BJ (cell line): Measurements from ENCODE around the gene STPG1. TPM values are rescaled to one million over a fixed set of nuclear protein-coding genes. Genes with fewer than 3 reads are reported as not detected.
"Not testable (repeated sequence)": the region's sequence is repeated elsewhere in the genome, so short reads cannot be mapped to it uniquely, and the experiment has no call there.

ENCODE experiments used
- CTCF ChIA-PET: fragments of 350-600 bp; formaldehyde crosslinking; extraction: SDS; loops from one replicate; lab custom pipeline; 2021; ENCODE audit warnings: antibody characterized with exemption, inconsistent platforms; lab: Yijun Ruan, JAX
- POLR2A ChIA-PET: fragments of 300-600 bp; sonication (Branson Sonifier 250); formaldehyde crosslinking; extraction: SDS; loops from one replicate; lab custom pipeline; 2021; ENCODE audit warnings: antibody characterized with exemption; lab: Charles Lee
- DNase-seq: peaks from one replicate; pipeline ENCODE4 v3.0.0-alpha.2; 2011; ENCODE audit warnings: low read depth
- H3K27me3 ChIP-seq: 2 replicates; pipeline ENCODE4 v1.6.0; 2011; ENCODE audit warnings: low read length; ENCODE audit not compliant: control insufficient read depth, insufficient read depth
- H3K36me3 ChIP-seq: 2 replicates; pipeline ENCODE4 v1.5.1; 2011; ENCODE audit warnings: low read length; ENCODE audit not compliant: control insufficient read depth, insufficient read depth
- H3K4me3 ChIP-seq: 2 replicates; pipeline ENCODE4 v1.5.1; 2011; ENCODE audit warnings: low read depth, mild to moderate bottlenecking, control low read depth, low read length
- polyA plus RNA-seq: library from polyadenylated mRNA; depleted of rRNA; stranded (reverse); fragments of >200 nt; gene quantifications from 2 replicates; pipeline ENCODE4 v1.2.3, GENCODE V29; 2011
- TF ChIP-seq, protein P1 (sequence below): IDR thresholded peaks from 2 replicates; pipeline ENCODE4 v1.5.1; 2011; ENCODE audit warnings: low read depth, mild to moderate bottlenecking, control low read depth, inconsistent platforms, low read length, moderate library complexity; ENCODE audit not compliant: insufficient read depth

STPG1 gene
- polyA plus RNA-seq, 1 experiment: 10.3 TPM

DNA sequence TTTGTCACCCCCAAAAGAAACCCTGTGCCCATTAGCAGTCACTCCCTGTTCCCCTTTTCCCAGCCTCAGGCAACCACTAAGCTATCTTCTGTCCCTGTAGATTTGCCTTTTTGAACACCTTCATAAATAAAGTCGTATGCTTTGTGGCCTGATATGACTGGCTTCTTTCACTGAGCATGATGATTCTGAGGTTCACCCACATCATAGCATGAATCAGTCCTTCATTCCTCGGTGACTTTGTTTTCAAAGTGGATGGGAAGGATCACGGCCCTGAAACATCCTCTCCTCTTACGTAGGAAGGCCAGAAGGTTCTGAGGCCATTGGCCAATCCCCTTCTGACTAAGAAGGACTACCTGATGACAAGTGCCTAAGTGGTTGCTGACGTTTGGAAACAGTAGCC is 41.1 kb upstream of the STPG1 start:
- Histone ChIP-seq H3K4me3 (no peak overlapping the region), H3K36me3 (peaks cover 10% of the 10 kb centered on the region), H3K27me3 (no peaks in the 10 kb centered on the region)
- DNase-seq: no peak
- TF ChIP-seq, protein P1, sequence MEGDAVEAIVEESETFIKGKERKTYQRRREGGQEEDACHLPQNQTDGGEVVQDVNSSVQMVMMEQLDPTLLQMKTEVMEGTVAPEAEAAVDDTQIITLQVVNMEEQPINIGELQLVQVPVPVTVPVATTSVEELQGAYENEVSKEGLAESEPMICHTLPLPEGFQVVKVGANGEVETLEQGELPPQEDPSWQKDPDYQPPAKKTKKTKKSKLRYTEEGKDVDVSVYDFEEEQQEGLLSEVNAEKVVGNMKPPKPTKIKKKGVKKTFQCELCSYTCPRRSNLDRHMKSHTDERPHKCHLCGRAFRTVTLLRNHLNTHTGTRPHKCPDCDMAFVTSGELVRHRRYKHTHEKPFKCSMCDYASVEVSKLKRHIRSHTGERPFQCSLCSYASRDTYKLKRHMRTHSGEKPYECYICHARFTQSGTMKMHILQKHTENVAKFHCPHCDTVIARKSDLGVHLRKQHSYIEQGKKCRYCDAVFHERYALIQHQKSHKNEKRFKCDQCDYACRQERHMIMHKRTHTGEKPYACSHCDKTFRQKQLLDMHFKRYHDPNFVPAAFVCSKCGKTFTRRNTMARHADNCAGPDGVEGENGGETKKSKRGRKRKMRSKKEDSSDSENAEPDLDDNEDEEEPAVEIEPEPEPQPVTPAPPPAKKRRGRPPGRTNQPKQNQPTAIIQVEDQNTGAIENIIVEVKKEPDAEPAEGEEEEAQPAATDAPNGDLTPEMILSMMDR: no peak
- ChIA-PET POLR2A (no interaction called here), CTCF (interaction anchor here (1.2 kb wide), 1 partner anchor 14 kb away, joined by 3 read pairs; no protein-coding TSS in a partner anchor)

GRCh38 chr1:24452922-24453485 is 39.4 kb upstream of the STPG1 start:
- no peaks in the 10 kb centered on the region for H3K27me3 ChIP-seq
- TF ChIP-seq, protein P1: no peak
- DNase-seq: no peak
- ChIA-PET POLR2A (no interaction called here), CTCF (interaction anchor here (0.6 to 2.7 kb wide), 5 partner anchors 10 to 164 kb away, joined by 3 to 10 read pairs (median 3); no protein-coding TSS in a partner anchor)
- no peak overlapping the region for H3K4me3 ChIP-seq
- peaks cover 7% of the 10 kb centered on the region for H3K36me3 ChIP-seq

GRCh38 chr1:24451746-24452145 is 38.2 kb upstream of the STPG1 start:
- peaks cover 9% of the 10 kb centered on the region for H3K36me3 ChIP-seq
- CTCF ChIA-PET: interaction anchor here (1.1 to 2.7 kb wide), 2 partner anchors 11 to 253 kb away, joined by 5 to 10 read pairs; no protein-coding TSS in a partner anchor
- H3K27me3 ChIP-seq: no peaks in the 10 kb centered on the region
- H3K4me3 ChIP-seq: no peak overlapping the region
- POLR2A ChIA-PET: interaction anchor here (0.5 kb wide), 1 partner anchor 248 kb away, joined by 7 read pairs; no protein-coding TSS in a partner anchor
- no peak for DNase-seq
- TF ChIP-seq, protein P1: no peak

DNA sequence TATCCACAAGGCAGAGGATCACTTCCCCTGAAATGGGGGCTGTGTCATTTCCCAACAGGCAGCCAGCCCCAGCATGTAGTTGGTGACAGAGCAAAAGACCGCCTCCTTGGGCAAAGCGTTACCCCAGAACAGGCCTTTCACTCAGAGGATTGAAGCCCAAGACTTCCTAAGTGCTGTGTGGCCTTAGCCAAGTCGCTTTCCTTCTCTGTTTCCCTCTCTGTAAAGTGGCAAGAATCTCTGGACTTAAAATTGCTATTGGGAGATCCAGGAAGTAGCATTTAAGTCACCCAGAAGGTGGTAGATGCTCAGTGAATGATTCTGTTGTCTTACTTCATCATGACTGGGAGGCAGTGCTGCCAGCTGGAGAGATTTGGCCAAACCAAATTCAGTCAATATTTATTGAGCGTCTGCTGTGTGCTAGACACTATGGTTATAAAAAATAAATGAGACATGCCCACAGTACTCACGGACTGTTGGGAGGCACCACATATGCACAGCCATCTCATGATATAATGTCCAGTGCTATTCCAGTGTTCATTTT is 37.3 kb upstream of the STPG1 start:
- no peak overlapping the region for H3K4me3 ChIP-seq
- ChIA-PET POLR2A (no interaction called here), CTCF (no interaction called here)
- no peaks in the 10 kb centered on the region for H3K27me3 ChIP-seq
- no peak for DNase-seq
- H3K36me3 ChIP-seq: peaks cover 10% of the 10 kb centered on the region
- TF ChIP-seq, protein P1: no peak

DNA sequence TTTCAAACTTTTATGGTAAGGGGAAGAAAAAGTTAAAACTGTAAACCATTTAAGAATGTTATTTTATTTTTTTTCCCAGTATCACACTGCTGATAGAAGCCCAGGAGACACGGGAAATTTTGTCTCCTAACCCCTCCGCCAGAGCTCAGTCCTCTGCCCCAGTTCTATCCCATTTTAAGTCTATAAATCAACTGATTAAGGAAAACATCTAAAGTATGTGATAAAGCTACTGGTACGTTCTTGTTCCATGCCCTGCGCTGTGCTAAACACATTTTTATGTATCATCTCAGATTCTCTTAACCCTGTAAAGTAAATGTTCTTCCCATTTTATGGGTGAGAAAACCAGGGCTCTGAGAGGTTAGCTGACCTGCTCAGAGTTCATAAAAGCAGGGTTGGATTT is 36.7 kb upstream of the STPG1 start:
- no peak for DNase-seq
- TF ChIP-seq, protein P1: no peak
- Histone ChIP-seq H3K4me3 (no peak overlapping the region), H3K36me3 (peaks cover 8% of the 10 kb centered on the region), H3K27me3 (no peaks in the 10 kb centered on the region)
- ChIA-PET POLR2A (no interaction called here), CTCF (no interaction called here)

GRCh38 chr1:24446446-24446845 is 32.9 kb upstream of the STPG1 start:
- H3K27me3 ChIP-seq, H3K4me3 ChIP-seq, DNase-seq, POLR2A ChIA-PET: not testable (repeated sequence)
- CTCF ChIA-PET: interaction anchor here (0.6 kb wide), 1 partner anchor 29 kb away, joined by 3 read pairs; no protein-coding TSS in a partner anchor
- H3K36me3 ChIP-seq: peaks cover 10% of the 10 kb centered on the region
